Activated naive CD4-positive, alpha-beta T cell treated with anti-CD3 and anti-CD28 coated beads, Interleukin-2, amount 50 U/mL, for 24 hours (primary cell): ENCODE results near the gene NFAM1.

ENCODE experiments used
- H3K27ac Mint-ChIP-seq: one replicate; pipeline ENCODE4 v1.8.0; 2021; ENCODE audit warnings: mild to moderate bottlenecking, mixed read lengths
- H3K27me3 Mint-ChIP-seq: one replicate; pipeline ENCODE4 v1.8.0; 2021; ENCODE audit warnings: mixed read lengths
- H3K36me3 Mint-ChIP-seq: one replicate; pipeline ENCODE4 v1.8.0; 2021; ENCODE audit warnings: mixed read lengths
- H3K4me1 Mint-ChIP-seq: one replicate; pipeline ENCODE4 v1.8.0; 2021; ENCODE audit warnings: mixed read lengths
- H3K4me3 Mint-ChIP-seq: one replicate; pipeline ENCODE4 v1.8.0; 2021; ENCODE audit warnings: mild to moderate bottlenecking, mixed read lengths
- H3K9me3 Mint-ChIP-seq: one replicate; pipeline ENCODE4 v1.8.0; 2021; ENCODE audit warnings: mixed read lengths

The NFAM1 gene

GRCh38 chr22:42365942-42366695, 66.1 kb downstream of the NFAM1 start:
- Mint-ChIP-seq H3K27ac (no peak overlapping the region), H3K36me3 (no peaks in the 10 kb centered on the region), H3K4me1 (peaks cover 14% of the 10 kb centered on the region), H3K9me3 (no peaks in the 10 kb centered on the region), H3K27me3 (peaks cover 20% of the 10 kb centered on the region), H3K4me3 (no peak overlapping the region)

- Mint-ChIP-seq H3K36me3 (no peaks in the 10 kb centered on the region), H3K27me3 (peaks cover 20% of the 10 kb centered on the region), H3K27ac (no peak overlapping the region), H3K4me3 (no peak overlapping the region), H3K9me3 (no peaks in the 10 kb centered on the region), H3K4me1 (peaks cover 14% of the 10 kb centered on the region)
Observed at GRCh38 chr22:42365111-42365865, 66.9 kb downstream of the NFAM1 start.

- peaks cover 12% of the 10 kb centered on the region for H3K4me1 Mint-ChIP-seq
- no peak overlapping the region for H3K27ac Mint-ChIP-seq
- H3K27me3 Mint-ChIP-seq = peaks cover 20% of the 10 kb centered on the region
- no peaks in the 10 kb centered on the region for H3K36me3 Mint-ChIP-seq
- no peak overlapping the region for H3K4me3 Mint-ChIP-seq
- H3K9me3 Mint-ChIP-seq = no peaks in the 10 kb centered on the region
Observed at GRCh38 chr22:42364604-42365110, 67.5 kb downstream of the NFAM1 start.

- peaks cover 7% of the 10 kb centered on the region for H3K4me1 Mint-ChIP-seq
- no peaks in the 10 kb centered on the region for H3K36me3 Mint-ChIP-seq
- no peak overlapping the region for H3K4me3 Mint-ChIP-seq
- H3K9me3 Mint-ChIP-seq = no peaks in the 10 kb centered on the region
- H3K27ac Mint-ChIP-seq = no peak overlapping the region
- peaks cover 20% of the 10 kb centered on the region for H3K27me3 Mint-ChIP-seq
Observed at GRCh38 chr22:42363892-42364291, 68.3 kb downstream of the NFAM1 start.

- Mint-ChIP-seq H3K4me3 (no peak overlapping the region), H3K9me3 (no peaks in the 10 kb centered on the region), H3K27me3 (peaks cover 11% of the 10 kb centered on the region), H3K36me3 (no peaks in the 10 kb centered on the region), H3K4me1 (no peaks in the 10 kb centered on the region), H3K27ac (no peak overlapping the region)
Observed at GRCh38 chr22:42361523-42361922, 70.7 kb downstream of the NFAM1 start.

GRCh38 chr22:42360348-42360747, 71.9 kb downstream of the NFAM1 start:
- Mint-ChIP-seq H3K36me3 (no peaks in the 10 kb centered on the region), H3K9me3 (no peaks in the 10 kb centered on the region), H3K4me3 (no peak overlapping the region), H3K27ac (no peak overlapping the region), H3K4me1 (no peaks in the 10 kb centered on the region), H3K27me3 (peaks cover 7% of the 10 kb centered on the region)

GRCh38 chr22:42358643-42359558, 73.3 kb downstream of the NFAM1 start:
- Mint-ChIP-seq H3K27me3 (peaks cover 4% of the 10 kb centered on the region), H3K9me3 (no peaks in the 10 kb centered on the region), H3K27ac (no peak overlapping the region), H3K4me3 (no peak overlapping the region), H3K4me1 (no peaks in the 10 kb centered on the region), H3K36me3 (no peaks in the 10 kb centered on the region)

- Mint-ChIP-seq H3K4me3 (no peak overlapping the region), H3K4me1 (no peaks in the 10 kb centered on the region), H3K36me3 (no peaks in the 10 kb centered on the region), H3K27me3 (peaks cover 4% of the 10 kb centered on the region), H3K27ac (no peak overlapping the region), H3K9me3 (no peaks in the 10 kb centered on the region)
Observed at GRCh38 chr22:42357634-42358296, 74.4 kb downstream of the NFAM1 start.

GRCh38 chr22:42357221-42357620, 75.0 kb downstream of the NFAM1 start:
- no peak overlapping the region for H3K4me3 Mint-ChIP-seq
- H3K4me1 Mint-ChIP-seq = no peaks in the 10 kb centered on the region
- no peaks in the 10 kb centered on the region for H3K9me3 Mint-ChIP-seq
- H3K27ac Mint-ChIP-seq = no peak overlapping the region
- peaks cover 4% of the 10 kb centered on the region for H3K27me3 Mint-ChIP-seq
- no peaks in the 10 kb centered on the region for H3K36me3 Mint-ChIP-seq

- no peak overlapping the region for H3K27ac Mint-ChIP-seq
Observed at GRCh38 chr22:42356533-42356932, 75.7 kb downstream of the NFAM1 start.

GRCh38 chr22:42353883-42354727, 78.1 kb downstream of the NFAM1 start:
- Mint-ChIP-seq H3K4me3 (no peak overlapping the region), H3K4me1 (no peaks in the 10 kb centered on the region), H3K27me3 (no peaks in the 10 kb centered on the region), H3K27ac (peak overlapping the region; percentile 79), H3K36me3 (no peaks in the 10 kb centered on the region), H3K9me3 (no peaks in the 10 kb centered on the region)

More at GRCh38 chr22:42356533-42356932, 75.7 kb downstream of the NFAM1 start:
- H3K4me1 Mint-ChIP-seq = no peaks in the 10 kb centered on the region
- no peaks in the 10 kb centered on the region for H3K9me3 Mint-ChIP-seq
- no peaks in the 10 kb centered on the region for H3K27me3 Mint-ChIP-seq
- H3K36me3 Mint-ChIP-seq = no peaks in the 10 kb centered on the region
- no peak overlapping the region for H3K4me3 Mint-ChIP-seq

GRCh38 chr22:42350373-42350772, 81.8 kb downstream of the NFAM1 start:
- no peaks in the 10 kb centered on the region for H3K4me1 Mint-ChIP-seq

GRCh38 chr22:42347281-42347824, 84.8 kb downstream of the NFAM1 start:
- H3K9me3 Mint-ChIP-seq = no peaks in the 10 kb centered on the region
- H3K27me3 Mint-ChIP-seq = no peaks in the 10 kb centered on the region
- no peak overlapping the region for H3K4me3 Mint-ChIP-seq
- H3K36me3 Mint-ChIP-seq = no peaks in the 10 kb centered on the region
- H3K27ac Mint-ChIP-seq = no peak overlapping the region
- peaks cover 5% of the 10 kb centered on the region for H3K4me1 Mint-ChIP-seq

More at GRCh38 chr22:42350373-42350772, 81.8 kb downstream of the NFAM1 start:
- Mint-ChIP-seq H3K27me3 (no peaks in the 10 kb centered on the region), H3K27ac (no peak overlapping the region), H3K9me3 (no peaks in the 10 kb centered on the region), H3K36me3 (no peaks in the 10 kb centered on the region), H3K4me3 (no peak overlapping the region)

GRCh38 chr22:42346722-42347121, 85.5 kb downstream of the NFAM1 start:
- H3K4me3 Mint-ChIP-seq = no peak overlapping the region
- no peaks in the 10 kb centered on the region for H3K36me3 Mint-ChIP-seq
- H3K9me3 Mint-ChIP-seq = no peaks in the 10 kb centered on the region
- no peak overlapping the region for H3K27ac Mint-ChIP-seq
- H3K4me1 Mint-ChIP-seq = peaks cover 11% of the 10 kb centered on the region
- no peaks in the 10 kb centered on the region for H3K27me3 Mint-ChIP-seq
